ENCODE results near the gene C1orf116. TPM values are rescaled to one million over a fixed set of nuclear protein-coding genes. Genes with fewer than 3 reads are reported as not detected.

C1orf116 gene
- total RNA-seq, 2 donors from 2014 or later: 17.2 to 31.6 TPM

DNA sequence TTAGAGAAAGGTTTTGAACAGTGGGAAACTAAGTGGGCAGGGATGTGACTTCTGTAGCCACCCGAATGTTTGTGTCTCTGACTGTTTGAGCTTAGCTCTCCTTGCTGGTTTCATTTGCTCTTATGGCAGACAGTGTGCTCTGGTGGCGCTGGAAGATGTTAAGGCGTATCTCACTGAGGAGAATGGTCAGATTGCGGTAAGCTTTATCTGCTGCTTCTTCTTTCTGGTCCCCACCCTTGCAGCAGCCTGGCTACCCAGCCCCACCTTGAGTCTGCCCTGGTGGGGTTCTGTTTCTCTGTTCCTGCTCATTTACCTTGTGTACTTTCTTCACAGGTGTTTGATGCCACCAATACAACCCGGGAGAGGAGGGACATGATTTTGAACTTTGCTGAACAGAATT lies 30.5 kb upstream of the C1orf116 start:
- no peak for ATAC-seq
- DNase-seq: no peak
- intact Hi-C loops (cut with DNase I, micrococcal nuclease): no loop called here

DNA sequence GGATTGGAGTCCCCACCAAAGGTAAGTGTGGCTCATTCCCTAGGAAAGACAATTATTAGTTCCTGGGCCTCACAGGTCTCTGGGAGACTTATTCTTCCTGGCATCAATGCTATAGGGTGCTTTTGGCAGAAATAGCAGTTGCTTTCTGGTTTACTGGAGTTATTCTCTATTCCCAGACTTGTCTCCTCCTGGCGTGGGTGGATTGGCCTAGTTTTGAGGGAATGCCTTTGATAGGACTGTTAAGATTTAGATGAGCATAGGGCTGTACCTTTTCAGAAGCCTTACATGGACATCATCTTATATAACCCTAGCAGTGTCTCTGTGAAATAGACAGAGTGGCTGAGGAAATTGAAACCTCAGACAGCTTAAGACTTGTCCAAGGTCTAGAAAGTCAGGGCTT lies 29.5 kb upstream of the C1orf116 start:
- ATAC-seq: no peak
- DNase-seq: no peak
- intact Hi-C loops (cut with DNase I, micrococcal nuclease): no loop called here

DNA sequence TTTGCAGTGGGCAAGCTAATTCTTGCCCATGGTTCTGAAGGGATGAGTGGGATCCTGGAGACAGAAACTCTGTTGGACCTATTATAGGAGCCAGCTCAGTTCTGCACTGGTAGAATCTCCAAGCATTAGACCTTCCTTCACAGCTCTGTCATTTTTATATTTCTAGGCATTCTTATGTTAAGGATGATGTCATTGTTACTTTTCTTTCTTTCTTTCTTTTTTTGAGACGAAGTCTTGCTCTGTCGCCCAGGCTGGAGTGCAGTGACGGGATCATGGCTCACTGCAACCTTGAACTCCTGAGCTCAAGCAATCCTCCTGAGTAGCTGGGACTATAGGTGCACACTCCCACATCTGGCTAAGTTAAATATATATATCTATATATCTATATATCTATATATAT lies 28.0 kb upstream of the C1orf116 start:
- ATAC-seq: no peak
- DNase-seq: no peak
- intact Hi-C loops (cut with DNase I, micrococcal nuclease): no loop called here

DNA sequence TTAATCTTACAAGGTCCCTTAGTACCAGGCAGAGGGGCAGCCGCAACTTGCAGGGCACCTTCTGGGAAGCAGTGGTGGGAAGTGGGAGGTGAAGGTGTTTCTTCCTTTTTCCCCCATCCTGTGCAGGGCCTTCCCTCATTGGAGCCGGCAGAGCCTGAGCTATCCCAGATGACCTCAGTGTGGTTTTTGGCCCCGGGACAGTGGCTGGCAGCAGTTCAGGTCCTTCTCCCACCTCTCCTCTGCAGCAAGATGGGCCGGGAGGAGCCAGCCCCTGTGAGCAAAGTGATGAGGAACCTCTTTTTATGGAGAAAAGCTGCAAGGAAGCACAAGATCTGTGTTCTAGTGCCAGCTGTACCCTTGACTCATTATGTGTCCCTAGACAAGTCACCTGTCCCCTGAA lies 27.3 kb upstream of the C1orf116 start:
- DNase-seq: no peak
- intact Hi-C loops (cut with DNase I, micrococcal nuclease): no loop called here

DNA sequence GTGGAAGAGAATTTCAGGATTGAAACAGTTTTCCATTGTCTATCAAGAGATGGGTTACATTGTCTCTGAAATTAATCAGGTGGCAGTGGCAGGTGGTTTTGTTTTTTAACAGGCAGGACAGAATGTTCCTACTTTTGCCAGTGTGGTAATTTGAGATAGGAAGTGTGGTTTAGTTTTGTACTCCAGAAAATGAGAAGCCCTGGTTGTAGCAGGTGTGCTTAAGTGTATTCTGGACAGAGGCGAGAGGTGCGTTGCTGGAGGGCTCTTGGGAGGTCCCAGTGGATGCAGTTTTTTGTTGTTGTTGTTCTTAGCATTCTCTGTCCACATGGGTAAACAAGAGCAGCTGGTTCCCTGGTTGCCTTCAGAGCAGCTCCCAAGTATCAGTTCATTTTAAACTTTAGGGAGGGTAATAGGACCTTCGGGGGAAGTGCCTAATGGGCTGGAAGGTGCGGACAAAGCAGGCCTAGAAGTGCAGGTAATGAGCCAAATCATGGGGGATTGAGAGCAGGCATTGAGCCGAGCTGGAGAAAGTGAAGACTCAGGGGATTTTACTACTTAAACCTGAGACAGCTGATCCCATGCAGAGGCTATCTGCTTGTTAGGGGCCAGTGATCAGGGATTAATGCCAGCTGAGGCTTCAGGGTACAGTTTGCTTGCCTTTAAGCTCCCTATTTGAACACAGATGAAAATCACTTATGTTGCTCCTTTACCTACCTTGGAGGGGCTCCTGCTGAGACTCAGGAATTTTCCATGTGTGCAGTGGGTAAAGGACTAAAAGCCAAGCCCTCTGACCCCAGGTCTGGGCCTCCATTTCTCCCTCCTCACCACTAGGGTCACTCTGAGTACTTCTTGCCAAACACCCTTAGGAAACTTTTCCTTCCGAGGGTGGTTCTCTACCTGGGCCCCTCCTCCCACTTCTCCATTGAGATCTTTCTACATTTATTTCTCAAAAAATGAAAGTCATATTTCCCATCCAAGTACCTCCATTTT lies 26.6 kb upstream of the C1orf116 start:
- DNase-seq: no peak
- ATAC-seq: no peak
- intact Hi-C loops (cut with DNase I, micrococcal nuclease): no loop called here

More for the DNA sequence above, 27.3 kb upstream of the C1orf116 start:
- ATAC-seq: no peak

DNA sequence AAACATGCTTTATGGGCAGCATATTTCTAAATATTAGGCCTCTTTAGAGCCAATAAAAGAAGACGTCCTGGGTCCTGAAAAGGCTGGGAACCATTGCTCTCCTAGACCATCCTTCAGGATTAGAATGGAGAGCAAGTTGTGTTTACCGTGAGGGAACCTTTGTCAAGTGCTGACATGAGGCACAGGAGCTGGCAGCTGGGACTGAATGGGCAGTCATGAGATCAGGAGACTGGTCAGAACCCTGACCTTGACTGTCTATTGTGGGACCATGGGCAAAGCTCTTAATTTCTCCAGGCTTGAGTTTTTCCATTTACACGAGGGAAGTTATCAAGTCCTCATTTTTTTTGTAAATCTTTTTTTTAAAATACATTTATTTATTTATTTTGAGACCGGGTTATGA lies 25.7 kb upstream of the C1orf116 start:
- DNase-seq (no peak), ATAC-seq (no peak)
- intact Hi-C loops (cut with DNase I, micrococcal nuclease): no loop called here

DNA sequence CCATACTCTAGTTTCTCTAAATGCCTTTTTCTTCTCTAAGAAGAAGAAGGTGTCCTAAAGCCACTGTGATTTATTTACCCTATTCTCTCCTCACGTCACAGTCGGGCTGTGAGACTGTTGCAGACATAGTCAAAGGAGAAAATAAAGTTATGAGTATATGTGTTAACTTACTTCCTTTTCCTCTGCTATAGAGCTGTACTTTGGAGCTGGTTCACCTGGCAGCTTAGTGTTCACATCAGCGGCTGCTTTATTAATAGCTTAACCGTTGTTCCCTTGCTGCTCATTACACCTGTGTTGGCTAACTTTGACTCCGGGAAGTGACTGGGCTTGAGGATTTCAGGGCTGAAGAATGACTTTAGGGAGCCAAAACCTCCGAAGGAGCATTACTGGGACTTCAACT lies 24.1 kb upstream of the C1orf116 start:
- peak; percentile 36 to 65 for DNase-seq
- intact Hi-C loops (cut with DNase I, micrococcal nuclease): no loop called here
- ATAC-seq: peak; percentile 61

DNA sequence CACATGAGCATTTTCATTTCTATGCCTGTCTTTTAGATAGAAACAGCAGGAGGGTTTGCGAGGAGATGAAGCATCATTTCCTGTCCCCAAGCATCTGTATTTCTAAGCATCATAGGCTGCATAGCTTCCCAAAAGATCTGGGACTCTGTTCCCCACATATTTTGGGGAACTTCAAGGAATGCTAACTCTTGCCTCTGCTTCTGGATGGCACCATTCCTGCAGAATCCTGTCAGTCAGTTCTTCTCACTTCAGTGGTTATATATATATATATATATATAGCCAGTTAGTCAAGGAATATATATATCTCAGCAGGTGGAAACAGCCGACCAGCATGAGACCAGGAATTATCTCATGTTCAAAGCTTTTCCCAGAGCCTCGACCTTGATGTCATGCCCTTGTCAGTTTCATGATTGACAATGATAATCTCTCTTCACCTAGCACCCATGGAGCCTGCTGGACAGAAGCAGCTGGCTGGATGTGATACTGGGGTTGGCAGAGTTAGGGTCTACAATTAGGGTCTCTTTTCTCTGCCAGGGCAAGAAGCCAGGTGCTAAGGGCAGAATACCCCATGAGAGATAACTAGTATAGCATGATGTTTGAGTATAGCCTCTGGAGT lies 22.9 kb upstream of the C1orf116 start:
- DNase-seq (no peak), ATAC-seq (no peak)
- intact Hi-C loops (cut with DNase I, micrococcal nuclease): no loop called here

DNA sequence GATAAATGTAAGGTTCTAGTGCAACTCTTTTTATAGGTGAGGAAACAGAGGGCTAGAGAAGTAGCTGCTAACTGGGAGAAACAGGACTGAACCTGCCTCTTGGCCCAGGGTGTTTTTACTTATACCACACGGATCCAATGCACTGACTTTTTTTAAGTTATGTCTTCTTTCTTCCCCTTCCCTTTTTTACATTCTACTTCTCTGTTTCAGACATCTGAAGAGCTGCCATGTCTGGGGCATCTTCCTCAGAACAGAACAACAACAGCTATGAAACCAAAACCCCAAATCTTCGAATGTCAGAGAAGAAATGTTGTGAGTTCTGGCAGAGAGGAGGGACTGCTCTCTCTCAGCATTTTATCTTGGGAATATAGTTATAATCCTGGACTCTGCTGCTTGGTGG lies 21.9 kb upstream of the C1orf116 start:
- intact Hi-C loops (cut with DNase I, micrococcal nuclease): no loop called here
- DNase-seq (no peak), ATAC-seq (no peak)

GRCh38 chr1:207052911-207053769 lies 20.6 kb upstream of the C1orf116 start, which contains the start of gene PFKFB2:
Gene PFKFB2, plus strand, starts transcription at chr1:207053275. Its CDS starts 1,443 bp downstream, at chr1:207054718.
- DNase-seq (peak; percentile 99 to 100), ATAC-seq (peak; percentile 76)
- intact Hi-C loops (cut with DNase I, micrococcal nuclease): no loop called here

- DNase-seq: no peak
- intact Hi-C loops (cut with DNase I, micrococcal nuclease): no loop called here
- ATAC-seq: peak; percentile 4
Measured at GRCh38 chr1:207051191-207051943, 18.8 kb upstream of the C1orf116 start, which contains the start of gene YOD1. Gene YOD1, minus strand, starts transcription at chr1:207051208. Its CDS starts 178 bp downstream, at chr1:207051030.

DNA sequence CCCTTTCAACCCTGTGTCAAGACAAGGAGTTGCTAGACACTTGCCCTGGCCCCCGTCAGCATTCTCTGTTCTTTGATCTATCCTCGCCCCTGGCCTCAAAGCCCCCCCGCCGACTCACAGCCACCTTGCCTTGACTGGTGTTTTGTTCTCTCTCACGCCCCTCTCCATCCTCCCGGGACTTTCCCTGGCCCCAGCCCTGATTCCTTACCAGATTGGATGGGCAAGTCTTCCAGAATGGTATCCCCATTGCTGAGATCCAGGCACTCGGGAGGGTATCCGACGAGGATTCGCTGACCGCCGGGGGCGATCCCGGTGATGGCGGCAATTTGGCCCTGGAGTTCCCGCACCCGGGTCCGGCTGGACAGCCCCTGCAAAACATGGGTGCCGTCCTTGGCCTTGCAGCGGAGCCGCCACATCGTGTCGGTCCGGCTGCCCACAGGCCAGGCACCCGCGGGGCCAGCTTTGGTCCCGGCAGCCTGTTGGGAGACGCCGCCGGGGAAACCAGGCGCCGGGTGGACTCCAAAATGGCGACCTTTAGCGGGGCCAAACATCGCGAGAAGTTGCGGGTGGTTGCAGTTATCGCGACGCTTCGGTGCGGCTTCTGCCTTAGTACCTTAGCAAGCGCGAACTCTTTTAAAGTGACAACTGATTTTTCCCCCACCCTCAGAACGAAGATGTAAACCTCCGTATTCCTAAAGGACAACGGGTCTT lies 18.1 kb upstream of the C1orf116 start:
- intact Hi-C loops (cut with DNase I, micrococcal nuclease): no loop called here
- ATAC-seq: peak; percentile 58
- peak; percentile 92 to 97 for DNase-seq

GRCh38 chr1:207049974-207050391 lies 17.4 kb upstream of the C1orf116 start:
- DNase-seq (peak in 1 of 2 donors; percentile 70), ATAC-seq (peak; percentile 36)
- intact Hi-C loops (cut with DNase I, micrococcal nuclease): no loop called here

- DNase-seq: no peak
- intact Hi-C loops (cut with DNase I, micrococcal nuclease): no loop called here
- no peak for ATAC-seq
Measured at GRCh38 chr1:207049514-207049913, 17.0 kb upstream of the C1orf116 start.

GRCh38 chr1:207049054-207049453 lies 16.5 kb upstream of the C1orf116 start:
- intact Hi-C loops (cut with DNase I, micrococcal nuclease): no loop called here
- DNase-seq (no peak), ATAC-seq (no peak)

DNA sequence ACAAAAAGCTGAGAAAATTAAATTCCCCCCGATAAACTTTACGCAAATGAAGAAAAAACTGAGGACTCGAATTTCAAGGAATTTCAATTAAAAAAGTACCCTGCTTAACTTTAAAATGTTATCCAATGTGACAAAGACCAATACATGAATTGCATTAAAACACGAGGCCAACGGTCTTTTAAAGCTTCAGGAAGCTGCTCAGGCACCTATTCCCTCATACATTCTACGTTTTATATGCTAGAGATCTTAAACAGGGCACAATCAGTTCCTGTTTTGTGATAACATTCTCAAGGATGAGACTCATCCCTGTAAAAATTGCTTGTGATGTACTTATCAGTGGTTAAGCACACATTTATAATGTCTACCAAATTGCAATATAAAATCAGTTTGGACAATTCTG lies 15.5 kb upstream of the C1orf116 start:
- no peak for ATAC-seq

DNA sequence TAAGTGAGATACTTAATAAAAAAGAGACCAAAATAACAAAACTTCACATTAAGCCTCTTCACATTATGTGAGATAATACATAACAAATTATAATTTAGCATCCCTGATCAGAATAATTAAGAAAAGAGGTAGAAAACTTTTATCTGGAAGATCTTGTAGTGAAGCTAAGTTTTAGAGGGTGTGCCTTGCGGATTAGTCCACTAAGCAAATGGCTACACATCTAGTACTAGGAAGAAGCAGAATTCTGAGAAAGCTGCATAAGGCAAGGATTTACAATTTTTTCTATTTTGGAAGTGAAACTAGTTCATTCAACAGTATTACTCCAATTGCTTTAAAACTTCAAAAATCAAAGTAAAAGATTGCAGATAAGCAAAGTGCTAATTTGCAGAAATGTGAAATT lies 14.9 kb upstream of the C1orf116 start:
- intact Hi-C loops (cut with DNase I, micrococcal nuclease): no loop called here
- no peak for ATAC-seq
- no peak for DNase-seq

More for the DNA sequence above, 15.5 kb upstream of the C1orf116 start:
- intact Hi-C loops (cut with DNase I, micrococcal nuclease): no loop called here
- DNase-seq: no peak

- DNase-seq: no peak
- no peak for ATAC-seq
- intact Hi-C loops (cut with DNase I, micrococcal nuclease): no loop called here
Measured at GRCh38 chr1:207045453-207045852, 12.9 kb upstream of the C1orf116 start.
